Thyroid gland (tissue), 4 donors: ENCODE measurements around the gene CRLF1.

Experiments
- CTCF ChIP-seq, 6 experiments: fragments of 200-600 bp in 3 of 6; fragments of 450-650 bp in 3 of 6; sonication (generic) in 3 of 6; IDR thresholded peaks; one replicate each; pipeline ENCODE4 v1.5.1; 2016 to 2019; ENCODE audit warnings: antibody characterized with exemption in 6 of 6, mild to moderate bottlenecking in 2 of 6, inconsistent platforms in 1 of 6, moderate library complexity in 1 of 6
- POLR2A ChIP-seq, 2 donors: fragments of 450-650 bp; IDR thresholded peaks; one replicate each; pipeline ENCODE4 v1.6.1; 2017; ENCODE audit warnings: antibody characterized with exemption in 2 of 2, mild to moderate bottlenecking in 2 of 2, moderate library complexity in 1 of 2

- TF ChIP-seq CTCF (IDR thresholded peaks at IDR 0.05) = no peak
- TF ChIP-seq POLR2A (IDR thresholded peaks at IDR 0.05) = no peak
Measured at GRCh38 chr19:18618236-18618635, 11.6 kb upstream of the CRLF1 start.
